BJ (cell line): ENCODE results near the gene DNAJC17. TPM values are rescaled to one million over a fixed set of nuclear protein-coding genes. Genes with fewer than 3 reads are reported as not detected.

ENCODE experiments used
- CTCF ChIA-PET: fragments of 350-600 bp; formaldehyde crosslinking; extraction: SDS; loops from one replicate; lab custom pipeline; 2021; ENCODE audit warnings: antibody characterized with exemption, inconsistent platforms; lab: Yijun Ruan, JAX
- POLR2A ChIA-PET: fragments of 300-600 bp; sonication (Branson Sonifier 250); formaldehyde crosslinking; extraction: SDS; loops from one replicate; lab custom pipeline; 2021; ENCODE audit warnings: antibody characterized with exemption; lab: Charles Lee
- DNase-seq: peaks from one replicate; pipeline ENCODE4 v3.0.0-alpha.2; 2011; ENCODE audit warnings: low read depth
- H3K27me3 ChIP-seq: 2 replicates; pipeline ENCODE4 v1.6.0; 2011; ENCODE audit warnings: low read length; ENCODE audit not compliant: control insufficient read depth, insufficient read depth
- H3K36me3 ChIP-seq: 2 replicates; pipeline ENCODE4 v1.5.1; 2011; ENCODE audit warnings: low read length; ENCODE audit not compliant: control insufficient read depth, insufficient read depth
- H3K4me3 ChIP-seq: 2 replicates; pipeline ENCODE4 v1.5.1; 2011; ENCODE audit warnings: low read depth, mild to moderate bottlenecking, control low read depth, low read length
- polyA plus RNA-seq: library from polyadenylated mRNA; depleted of rRNA; stranded (reverse); fragments of >200 nt; gene quantifications from 2 replicates; pipeline ENCODE4 v1.2.3, GENCODE V29; 2011
- TF ChIP-seq, protein P1 (sequence below): IDR thresholded peaks from 2 replicates; pipeline ENCODE4 v1.5.1; 2011; ENCODE audit warnings: low read depth, mild to moderate bottlenecking, control low read depth, inconsistent platforms, low read length, moderate library complexity; ENCODE audit not compliant: insufficient read depth

Gene DNAJC17
- polyA plus RNA-seq, 1 experiment, result 37.1 TPM

- POLR2A ChIA-PET, result no interaction called here
- no peaks in the 10 kb centered on the region for H3K36me3 ChIP-seq
- no peaks in the 10 kb centered on the region; the same call in 1 of the 2 replicates for H3K27me3 ChIP-seq
- DNase-seq, result no peak
- no peak overlapping the region for H3K4me3 ChIP-seq
- CTCF ChIA-PET, result no interaction called here
- TF ChIP-seq, protein P1, sequence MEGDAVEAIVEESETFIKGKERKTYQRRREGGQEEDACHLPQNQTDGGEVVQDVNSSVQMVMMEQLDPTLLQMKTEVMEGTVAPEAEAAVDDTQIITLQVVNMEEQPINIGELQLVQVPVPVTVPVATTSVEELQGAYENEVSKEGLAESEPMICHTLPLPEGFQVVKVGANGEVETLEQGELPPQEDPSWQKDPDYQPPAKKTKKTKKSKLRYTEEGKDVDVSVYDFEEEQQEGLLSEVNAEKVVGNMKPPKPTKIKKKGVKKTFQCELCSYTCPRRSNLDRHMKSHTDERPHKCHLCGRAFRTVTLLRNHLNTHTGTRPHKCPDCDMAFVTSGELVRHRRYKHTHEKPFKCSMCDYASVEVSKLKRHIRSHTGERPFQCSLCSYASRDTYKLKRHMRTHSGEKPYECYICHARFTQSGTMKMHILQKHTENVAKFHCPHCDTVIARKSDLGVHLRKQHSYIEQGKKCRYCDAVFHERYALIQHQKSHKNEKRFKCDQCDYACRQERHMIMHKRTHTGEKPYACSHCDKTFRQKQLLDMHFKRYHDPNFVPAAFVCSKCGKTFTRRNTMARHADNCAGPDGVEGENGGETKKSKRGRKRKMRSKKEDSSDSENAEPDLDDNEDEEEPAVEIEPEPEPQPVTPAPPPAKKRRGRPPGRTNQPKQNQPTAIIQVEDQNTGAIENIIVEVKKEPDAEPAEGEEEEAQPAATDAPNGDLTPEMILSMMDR, result no peak
Observed at GRCh38 chr15:40831861-40832260, 24.6 kb upstream of the DNAJC17 start.

DNA sequence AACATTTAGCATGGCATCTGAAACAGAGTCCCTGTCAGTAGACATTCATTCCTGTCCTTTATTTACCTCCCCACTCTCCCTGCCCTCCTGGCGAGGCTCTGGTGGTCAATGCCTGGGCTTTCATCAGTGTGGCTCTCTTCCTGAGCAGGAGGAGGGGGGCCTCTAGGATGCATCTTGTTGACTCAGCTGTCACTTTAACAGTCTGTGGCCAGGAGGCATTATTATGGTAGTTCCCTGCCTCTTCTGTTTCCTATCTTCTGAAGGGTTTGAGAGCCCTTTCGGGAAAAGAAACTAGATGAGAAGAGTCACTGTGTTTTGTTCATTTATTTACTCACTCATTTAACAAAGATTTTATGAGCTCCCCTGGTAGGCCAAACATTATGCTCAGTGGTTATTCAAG is 23.6 kb upstream of the DNAJC17 start:
- Histone ChIP-seq H3K4me3 (no peak overlapping the region), H3K27me3 (no peaks in the 10 kb centered on the region; the same call in 1 of the 2 replicates), H3K36me3 (no peaks in the 10 kb centered on the region)
- no peak for DNase-seq
- TF ChIP-seq, protein P1, result no peak
- POLR2A ChIA-PET, result no interaction called here
- CTCF ChIA-PET, result no interaction called here

DNA sequence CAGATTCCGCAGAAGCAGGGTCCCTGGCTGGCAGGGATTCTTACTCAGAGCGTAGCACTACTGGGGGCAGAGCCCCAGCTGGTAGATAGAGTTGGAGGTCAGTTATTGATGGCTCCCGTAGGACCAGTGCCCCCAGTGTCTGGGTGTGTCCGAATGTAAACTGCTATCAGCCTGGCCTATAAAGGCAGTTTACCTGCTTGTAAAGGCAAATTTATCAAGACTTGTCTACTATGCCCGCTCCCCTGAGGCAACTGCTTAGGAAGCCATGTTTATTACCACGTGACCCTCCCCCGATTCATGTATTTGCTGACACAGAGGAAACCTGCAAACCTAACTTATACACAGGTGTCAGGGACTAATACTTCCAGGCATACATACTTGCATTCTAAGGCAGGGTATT is 21.8 kb upstream of the DNAJC17 start:
- TF ChIP-seq, protein P1, result no peak
- ChIA-PET CTCF (interaction anchor here (1.0 kb wide), 1 partner anchor 9 kb away, joined by 4 read pairs; no protein-coding TSS in a partner anchor), POLR2A (no interaction called here)
- Histone ChIP-seq H3K27me3 (no peaks in the 10 kb centered on the region; the same call in none of the 2 replicates), H3K36me3 (no peaks in the 10 kb centered on the region), H3K4me3 (no peak overlapping the region)
- DNase-seq, result no peak

GRCh38 chr15:40828447-40829036 is 21.3 kb upstream of the DNAJC17 start, which contains the start of gene PPP1R14D:
Gene PPP1R14D (minus strand): TSS chr15:40828708. CDS start chr15:40828641, 67 bp downstream.
- H3K4me3 ChIP-seq, result no peak within 1 kb of the TSS
- POLR2A ChIA-PET, result no interaction called here
- CTCF ChIA-PET, result interaction anchor here (0.8 to 1.4 kb wide), 3 partner anchors 9 to 13 kb away, joined by 3 to 5 read pairs (median 4); no protein-coding TSS in a partner anchor
- H3K27me3 ChIP-seq, result peaks cover 2% of the 10 kb centered on the region
- TF ChIP-seq, protein P1, result no peak
- no peaks in the 10 kb centered on the region for H3K36me3 ChIP-seq
- no peak for DNase-seq

DNA sequence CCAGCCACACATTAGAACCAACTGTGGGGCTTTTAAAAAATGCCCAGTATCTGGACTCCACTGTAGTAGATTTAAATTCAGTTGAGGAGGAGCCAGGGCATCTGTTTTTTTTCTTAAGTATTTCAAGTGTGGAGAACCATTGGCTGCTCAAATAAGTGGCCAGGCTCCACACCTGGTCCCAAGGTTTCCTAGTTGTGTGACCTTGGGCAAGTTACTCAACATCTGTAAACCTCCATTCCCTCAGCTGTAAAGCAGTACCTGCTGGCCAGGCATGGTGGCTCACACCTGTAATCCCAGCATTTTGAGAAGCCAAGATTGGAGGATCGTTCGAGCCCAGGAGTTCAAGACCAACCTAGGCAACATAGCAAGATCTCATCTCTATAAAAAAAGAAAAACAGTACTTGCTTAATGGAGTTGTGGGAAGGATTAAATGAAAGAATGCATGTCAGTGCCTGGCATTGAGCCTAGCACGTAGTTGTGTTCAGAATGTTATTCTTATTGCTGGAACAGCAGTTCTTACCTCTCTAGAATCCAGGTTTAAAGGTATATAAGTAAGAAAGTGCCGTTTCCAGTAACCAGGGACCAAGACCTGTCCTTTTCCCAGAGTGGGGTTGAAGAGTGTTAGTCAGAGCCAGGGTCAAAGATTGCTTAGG is 19.3 kb upstream of the DNAJC17 start:
- Histone ChIP-seq H3K4me3 (no peak overlapping the region), H3K36me3 (no peaks in the 10 kb centered on the region), H3K27me3 (peaks cover 2% of the 10 kb centered on the region)
- ChIA-PET CTCF (no interaction called here), POLR2A (interaction anchor here (0.7 kb wide), 1 partner anchor 17 kb away, joined by 3 read pairs; the partner anchor contains the start of gene SPINT1)
- TF ChIP-seq, protein P1, result no peak
- no peak for DNase-seq
